ENCODE results near the gene CSNK2A1.

The CSNK2A1 gene

GRCh38 chr20:564192-564591, 20.6 kb upstream of the CSNK2A1 start:
- DNase-seq (ENCODE audit: low spot score) = no peak

DNA sequence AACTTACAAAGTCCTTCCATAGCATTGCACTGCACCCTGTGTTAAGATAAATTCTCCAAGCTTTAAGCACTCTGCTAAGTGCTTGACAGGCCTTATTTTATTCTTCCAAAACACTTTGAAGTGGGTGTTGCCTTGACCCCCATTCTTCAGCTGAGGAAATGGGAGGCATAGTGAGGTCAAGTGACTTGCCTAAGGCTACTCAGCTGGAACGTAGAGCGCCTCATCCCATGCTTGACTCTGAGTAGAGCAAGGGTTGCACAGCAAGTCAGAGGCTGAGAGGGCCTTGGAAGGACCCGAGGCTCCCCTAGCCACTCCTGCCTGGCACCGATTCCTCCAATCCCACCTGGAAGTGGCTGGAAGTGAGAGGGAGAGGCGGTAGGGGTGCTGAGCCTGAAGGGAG, 19.6 kb upstream of the CSNK2A1 start:
- DNase-seq (ENCODE audit: low spot score) = no peak

- no peak for DNase-seq (ENCODE audit: low spot score)
Observed at GRCh38 chr20:562232-562897, 18.8 kb upstream of the CSNK2A1 start.

GRCh38 chr20:561437-562231, 18.0 kb upstream of the CSNK2A1 start:
- peak; percentile 35 for DNase-seq (ENCODE audit: low spot score)

GRCh38 chr20:560680-561079, 17.1 kb upstream of the CSNK2A1 start:
- no peak for DNase-seq (ENCODE audit: low spot score)

GRCh38 chr20:558117-558516, 14.5 kb upstream of the CSNK2A1 start:
- DNase-seq (ENCODE audit: low spot score) = no peak

DNA sequence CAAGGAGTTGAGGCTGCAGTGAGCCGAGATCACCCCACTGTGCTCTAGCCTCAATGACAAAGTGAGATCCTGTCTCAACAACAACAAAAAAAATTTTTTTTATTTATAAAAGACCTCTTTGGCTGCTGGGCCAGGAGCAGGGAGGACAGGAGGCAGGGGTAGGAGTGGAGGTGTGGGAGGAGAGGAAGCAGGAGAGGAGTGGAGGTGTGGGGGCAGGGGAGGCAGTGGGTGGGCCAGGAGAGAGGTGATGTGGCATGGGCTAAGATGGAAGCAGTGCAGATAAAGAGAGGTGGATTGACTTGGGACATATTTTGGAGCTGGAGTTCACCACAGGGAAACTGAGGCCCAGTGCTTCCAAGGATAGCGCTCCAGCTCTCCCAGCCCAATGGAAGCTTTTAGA, 13.4 kb upstream of the CSNK2A1 start:
- no peak for DNase-seq (ENCODE audit: low spot score)

GRCh38 chr20:555976-556385, 12.4 kb upstream of the CSNK2A1 start:
- DNase-seq (ENCODE audit: low spot score) = no peak

DNA sequence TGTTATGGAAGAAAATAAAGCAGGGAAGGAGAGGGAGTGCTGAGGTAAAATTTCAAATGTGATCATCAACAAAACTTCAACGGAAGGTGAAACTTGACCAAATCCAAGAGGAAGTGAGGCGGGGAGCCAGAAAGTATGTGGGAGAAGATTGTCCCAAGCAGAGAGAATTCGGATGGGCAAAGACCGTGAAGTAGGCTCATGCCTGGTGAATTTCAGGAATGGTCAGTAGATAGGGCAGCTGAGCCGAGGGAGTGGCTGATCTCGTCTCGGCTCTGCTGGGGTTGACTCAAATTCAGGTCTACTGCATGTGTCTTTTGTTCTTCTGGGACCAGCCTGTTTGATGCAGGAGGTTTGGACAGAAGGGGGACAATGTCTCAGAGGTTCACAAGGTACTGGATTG, 7.0 kb upstream of the CSNK2A1 start:
- DNase-seq (ENCODE audit: low spot score) = no peak

DNA sequence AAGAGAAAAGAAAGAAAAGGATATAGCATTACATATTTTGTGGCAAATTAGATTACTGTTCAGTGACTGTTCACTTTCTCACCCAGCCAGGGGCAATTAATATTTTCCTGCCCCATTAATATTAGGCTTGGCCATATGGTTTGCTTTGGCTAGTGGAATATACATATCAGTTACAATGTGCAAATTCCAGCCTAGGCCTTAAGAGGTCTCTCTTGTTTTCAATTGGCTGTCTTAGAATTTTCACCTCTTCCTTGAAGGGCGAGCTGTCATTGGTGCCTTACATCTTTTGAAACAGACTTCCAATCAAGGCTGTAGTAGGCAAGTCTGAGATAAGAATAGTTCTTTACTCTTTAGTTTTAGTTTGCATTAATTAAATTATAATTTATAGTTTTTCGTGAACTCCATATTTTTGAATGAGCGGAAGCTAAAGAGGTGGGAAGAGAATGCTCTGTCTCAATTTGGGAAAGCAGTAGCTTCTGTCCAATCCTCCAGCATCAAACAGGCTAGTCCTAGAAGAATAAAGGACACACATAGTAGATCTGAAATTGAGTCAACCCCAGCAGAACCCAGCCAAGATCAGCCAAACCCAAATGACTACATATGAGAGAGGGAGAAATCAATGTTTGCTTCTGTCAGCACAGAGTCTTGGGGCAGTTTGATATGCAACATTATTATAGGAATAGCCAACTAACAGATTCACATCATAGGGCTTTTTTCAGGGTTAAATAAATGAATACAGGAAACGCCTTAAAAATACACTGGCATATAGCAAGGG, 6.3 kb upstream of the CSNK2A1 start:
- DNase-seq (ENCODE audit: low spot score) = no peak

DNA sequence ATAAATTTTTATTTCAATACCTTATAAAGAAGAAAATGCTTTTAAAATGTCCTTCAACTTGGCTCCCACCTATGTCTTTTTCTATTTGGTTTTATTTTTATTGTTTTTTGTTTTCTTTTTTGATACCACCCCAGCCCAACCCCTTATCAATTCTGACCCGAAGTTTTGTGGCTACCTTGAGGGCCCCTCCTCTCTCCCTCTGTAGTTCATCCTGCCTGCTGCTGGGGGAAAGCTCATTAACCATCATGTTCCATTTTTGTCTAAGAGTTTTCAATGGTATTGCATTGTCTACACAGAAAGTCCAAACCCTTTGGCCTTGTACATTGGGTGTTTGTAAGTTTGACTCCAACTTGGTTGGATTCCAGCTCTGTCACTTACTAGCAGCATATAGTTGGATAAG, 5.3 kb upstream of the CSNK2A1 start:
- no peak for DNase-seq (ENCODE audit: low spot score)

DNA sequence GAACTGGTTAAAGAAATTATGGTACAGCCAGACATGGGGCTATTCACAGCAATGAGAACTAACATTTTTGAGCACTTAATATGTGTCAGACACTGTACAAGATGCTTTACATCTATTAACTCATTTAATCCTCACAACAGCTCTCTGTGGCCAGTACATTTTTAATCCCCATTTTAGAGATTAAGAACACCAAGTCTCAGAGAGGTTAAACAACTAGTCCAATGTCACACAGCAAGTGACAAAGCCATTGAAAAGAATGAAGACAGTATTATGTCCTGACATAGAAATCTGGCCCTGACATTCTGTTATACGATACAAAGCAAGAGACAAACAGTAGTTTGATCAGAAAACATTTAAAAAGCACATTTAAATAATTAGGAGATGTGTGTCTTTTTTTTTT, 3.8 kb upstream of the CSNK2A1 start:
- DNase-seq (ENCODE audit: low spot score) = no peak

GRCh38 chr20:546353-546752, 2.8 kb upstream of the CSNK2A1 start:
- no peak for DNase-seq (ENCODE audit: low spot score)

DNA sequence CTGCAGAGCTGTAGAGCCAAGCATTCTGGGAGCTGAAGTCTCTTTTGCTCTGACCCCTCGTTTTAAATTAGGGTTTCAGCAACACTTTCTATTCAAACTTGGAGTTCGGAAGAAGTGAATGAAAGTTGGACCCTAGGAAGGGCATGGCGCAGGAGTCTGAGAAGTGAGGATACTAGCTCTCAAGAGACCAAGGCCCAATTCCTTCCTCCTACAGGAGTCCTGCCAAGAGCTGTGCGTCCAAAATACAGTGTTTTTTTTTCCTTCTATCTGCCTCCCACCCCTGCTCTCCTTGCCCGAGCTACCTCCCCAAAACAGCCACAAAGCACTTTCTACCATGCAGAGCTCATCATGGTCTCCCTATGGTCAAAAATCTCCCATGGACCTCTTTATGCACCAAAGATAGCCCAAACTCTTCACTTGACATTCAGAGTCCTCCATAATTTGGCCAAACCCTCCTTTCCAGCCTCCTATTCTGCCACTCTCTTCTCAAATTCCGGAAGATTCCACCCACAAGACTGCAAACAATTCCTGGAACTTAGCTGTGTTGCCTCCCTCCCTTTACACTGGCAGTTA, 649 bp upstream of the CSNK2A1 start:
- DNase-seq (ENCODE audit: low spot score) = no peak

DNA sequence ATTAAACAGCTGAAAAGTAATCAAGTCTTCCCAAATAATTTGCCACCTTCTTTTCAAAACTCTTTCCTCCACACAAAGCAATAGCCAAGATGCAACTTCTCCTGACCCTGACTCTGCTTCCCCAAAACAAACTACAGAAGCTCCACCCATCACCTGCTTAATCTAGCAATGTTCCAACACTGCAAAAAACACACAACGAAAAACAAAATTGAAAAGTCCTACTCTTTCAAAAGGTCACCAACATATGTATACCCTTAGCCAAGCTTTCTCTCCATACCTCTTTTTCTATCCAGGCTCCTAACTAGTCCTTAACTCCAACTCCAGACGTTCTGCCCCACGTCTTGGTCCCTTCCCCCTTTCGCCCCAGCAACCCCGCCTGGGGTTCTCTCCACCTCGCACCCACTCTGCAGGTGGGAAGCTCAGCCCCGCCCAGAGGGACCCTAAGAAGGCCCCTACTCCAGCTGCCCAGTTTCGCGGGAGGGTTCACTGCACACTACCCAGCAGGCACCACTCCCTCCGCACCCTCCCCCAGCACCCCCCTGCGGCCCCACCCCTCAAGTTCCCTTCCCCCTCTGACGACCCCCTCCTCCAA, 717 bp downstream of the CSNK2A1 start:
- DNase-seq (ENCODE audit: low spot score) = no peak

DNA sequence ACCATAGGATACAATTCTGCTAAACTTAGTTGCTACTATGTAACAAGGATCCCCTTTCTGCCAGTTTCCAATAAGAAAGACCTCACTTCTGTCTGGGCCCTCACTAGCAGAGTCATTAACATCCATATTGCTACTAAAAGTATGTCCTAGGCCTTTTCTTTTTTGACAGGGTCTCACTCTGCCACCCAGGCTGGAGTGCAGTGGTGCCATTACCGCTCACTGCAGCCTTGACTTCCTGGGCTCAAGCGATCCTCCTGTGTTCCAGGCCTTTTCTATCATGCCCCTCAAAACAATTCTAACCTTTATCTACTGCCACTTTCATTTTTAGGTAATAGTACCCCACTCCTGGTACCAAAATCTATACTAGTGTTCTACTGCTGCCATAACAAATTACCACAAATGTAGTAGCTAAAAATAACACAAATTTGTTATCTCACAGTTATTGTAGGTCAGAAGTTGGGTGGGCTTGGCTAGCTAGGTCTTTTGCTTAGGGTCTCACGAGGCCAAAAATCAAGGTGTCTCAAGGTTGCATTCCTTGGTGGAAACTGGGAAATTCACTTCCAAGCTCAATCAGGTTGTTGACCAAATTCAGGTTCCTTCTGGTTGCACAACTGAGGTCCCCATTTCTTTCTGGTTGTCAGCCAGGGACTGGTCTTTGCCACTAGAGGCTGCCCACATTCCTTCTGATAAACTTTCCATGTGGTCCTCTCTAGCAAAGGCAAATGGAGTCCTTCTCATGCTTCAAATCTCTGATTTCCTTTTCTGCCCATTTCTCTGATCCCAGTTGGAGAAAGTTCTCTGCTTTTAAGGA, 3.0 kb downstream of the CSNK2A1 start:
- DNase-seq (ENCODE audit: low spot score) = no peak

DNA sequence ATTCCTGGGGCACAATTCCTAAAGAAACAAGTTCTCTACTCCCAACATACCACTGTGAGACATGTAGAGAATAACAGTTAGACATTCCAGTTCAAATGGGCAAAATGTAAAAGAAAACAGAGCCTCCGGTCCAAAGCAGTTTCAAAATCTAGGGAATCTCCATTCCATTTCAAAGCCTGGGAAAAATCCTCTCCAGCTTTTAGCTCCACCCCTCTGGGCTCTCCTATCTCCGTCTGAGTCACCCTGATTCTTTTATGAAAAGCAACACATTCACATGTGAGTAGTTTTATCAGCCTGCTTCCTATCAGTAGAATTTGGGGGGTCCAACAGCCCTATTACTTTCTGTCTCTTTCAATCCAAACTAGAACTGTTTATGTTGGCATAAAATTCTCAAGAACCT, 3.7 kb downstream of the CSNK2A1 start:
- no peak for DNase-seq (ENCODE audit: low spot score)

- no peak for DNase-seq (ENCODE audit: low spot score)
Observed at GRCh38 chr20:539191-539590, 4.4 kb downstream of the CSNK2A1 start.

- DNase-seq (ENCODE audit: low spot score) = no peak
Observed at GRCh38 chr20:537983-538382, 5.6 kb downstream of the CSNK2A1 start.

DNA sequence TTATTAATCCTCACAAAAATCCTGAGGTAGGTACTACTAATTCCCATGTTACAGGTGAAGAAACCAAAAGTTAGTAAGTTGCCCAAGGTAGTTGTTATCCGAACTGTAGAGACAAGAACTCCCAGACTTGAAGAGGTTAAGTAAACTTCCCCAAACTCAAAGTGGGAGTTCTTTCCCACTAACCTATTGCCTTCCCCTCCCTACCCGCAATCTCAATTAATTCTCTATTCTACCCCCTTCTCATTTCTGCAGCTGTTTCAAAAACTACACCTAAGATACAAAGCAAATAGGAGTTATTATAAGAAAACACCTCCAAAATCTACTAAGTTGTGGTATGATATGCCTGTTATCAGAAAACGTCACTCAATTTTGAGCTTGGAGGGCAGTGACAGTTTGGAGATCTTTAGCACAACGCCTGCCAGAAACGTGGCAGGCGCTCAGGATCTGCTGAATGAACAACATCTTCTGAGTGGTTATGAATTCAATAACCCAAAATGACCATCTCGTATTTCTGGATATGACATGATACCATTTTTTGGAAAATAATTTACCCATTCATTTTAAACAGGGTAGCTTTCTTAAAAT, 7.1 kb downstream of the CSNK2A1 start:
- no peak for DNase-seq (ENCODE audit: low spot score)

GRCh38 chr20:535958-536357, 7.6 kb downstream of the CSNK2A1 start:
- DNase-seq (ENCODE audit: low spot score) = no peak
